AG04450 (cell line): Measurements from ENCODE around the gene CYP3A7. TPM values are rescaled to one million over a fixed set of nuclear protein-coding genes. Genes with fewer than 3 reads are reported as not detected.
A peak's percentile ranks its signal among the peaks of the same experiment; 100 is the strongest.
"Not testable (repeated sequence)": the region's sequence is repeated elsewhere in the genome, so short reads cannot be mapped to it uniquely, and the experiment has no call there.

ENCODE experiments used
- CTCF ChIA-PET: fragments of 300-600, 350-600 bp; formaldehyde crosslinking; extraction: SDS; loops from one replicate; lab custom pipeline; 2022; ENCODE audit warnings: antibody characterized with exemption, inconsistent platforms; lab: Charles Lee
- POLR2A ChIA-PET: fragments of 350-600 bp; formaldehyde crosslinking; extraction: SDS; loops from one replicate; lab custom pipeline; 2021; ENCODE audit warnings: antibody characterized with exemption, inconsistent platforms; lab: Yijun Ruan, JAX
- DNase-seq: peaks from one replicate; pipeline ENCODE4 v3.0.0-alpha.2; 2011; ENCODE audit warnings: low read depth, low spot score
- H3K27ac ChIP-seq: one replicate; pipeline ENCODE4 v1.5.1; 2012; ENCODE audit warnings: low read depth, low read length, control low read depth
- H3K27me3 ChIP-seq: one replicate; pipeline ENCODE4 v1.6.0; 2012; ENCODE audit warnings: low read length; ENCODE audit not compliant: control insufficient read depth, insufficient read depth
- H3K4me3 ChIP-seq: 2 replicates; pipeline ENCODE4 v1.5.1; 2011; ENCODE audit warnings: mild to moderate bottlenecking, low read depth, low read length, control low read depth
- H3K9me3 ChIP-seq: 2 replicates; pipeline ENCODE4 v1.5.1; 2012; ENCODE audit warnings: low read length; ENCODE audit not compliant: control insufficient read depth, insufficient read depth
- polyA plus RNA-seq: library from polyadenylated mRNA; depleted of rRNA; stranded (reverse); fragments of >200 nt; gene quantifications from 2 replicates; pipeline ENCODE4 v1.2.3, GENCODE V29; 2011
- TF ChIP-seq, protein P1 (sequence below): IDR thresholded peaks from 2 replicates; pipeline ENCODE4 v1.5.1; 2011; ENCODE audit warnings: low read depth, low read length, control low read depth, inconsistent platforms

CYP3A7 gene
- polyA plus RNA-seq, 1 experiment, result 0.17 TPM

- TF ChIP-seq, protein P1, sequence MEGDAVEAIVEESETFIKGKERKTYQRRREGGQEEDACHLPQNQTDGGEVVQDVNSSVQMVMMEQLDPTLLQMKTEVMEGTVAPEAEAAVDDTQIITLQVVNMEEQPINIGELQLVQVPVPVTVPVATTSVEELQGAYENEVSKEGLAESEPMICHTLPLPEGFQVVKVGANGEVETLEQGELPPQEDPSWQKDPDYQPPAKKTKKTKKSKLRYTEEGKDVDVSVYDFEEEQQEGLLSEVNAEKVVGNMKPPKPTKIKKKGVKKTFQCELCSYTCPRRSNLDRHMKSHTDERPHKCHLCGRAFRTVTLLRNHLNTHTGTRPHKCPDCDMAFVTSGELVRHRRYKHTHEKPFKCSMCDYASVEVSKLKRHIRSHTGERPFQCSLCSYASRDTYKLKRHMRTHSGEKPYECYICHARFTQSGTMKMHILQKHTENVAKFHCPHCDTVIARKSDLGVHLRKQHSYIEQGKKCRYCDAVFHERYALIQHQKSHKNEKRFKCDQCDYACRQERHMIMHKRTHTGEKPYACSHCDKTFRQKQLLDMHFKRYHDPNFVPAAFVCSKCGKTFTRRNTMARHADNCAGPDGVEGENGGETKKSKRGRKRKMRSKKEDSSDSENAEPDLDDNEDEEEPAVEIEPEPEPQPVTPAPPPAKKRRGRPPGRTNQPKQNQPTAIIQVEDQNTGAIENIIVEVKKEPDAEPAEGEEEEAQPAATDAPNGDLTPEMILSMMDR, result no peak
- no peak for DNase-seq
- Histone ChIP-seq H3K4me3 (no peak overlapping the region), H3K27me3 (peaks cover 2% of the 10 kb centered on the region), H3K9me3 (no peaks in the 10 kb centered on the region), H3K27ac (no peak overlapping the region)
- CTCF ChIA-PET, result no interaction called here
- POLR2A ChIA-PET, result no interaction called here
Measured at GRCh38 chr7:99766484-99767099, 31.6 kb upstream of the CYP3A7 start.

- no peaks in the 10 kb centered on the region for H3K9me3 ChIP-seq
- POLR2A ChIA-PET, result no interaction called here
- H3K27me3 ChIP-seq, result peaks cover 2% of the 10 kb centered on the region
- no peak overlapping the region for H3K4me3 ChIP-seq
- TF ChIP-seq, protein P1, result no peak
- H3K27ac ChIP-seq, result no peak overlapping the region
- CTCF ChIA-PET, result no interaction called here
- no peak for DNase-seq
Measured at GRCh38 chr7:99764478-99764877, 29.5 kb upstream of the CYP3A7 start.

DNA sequence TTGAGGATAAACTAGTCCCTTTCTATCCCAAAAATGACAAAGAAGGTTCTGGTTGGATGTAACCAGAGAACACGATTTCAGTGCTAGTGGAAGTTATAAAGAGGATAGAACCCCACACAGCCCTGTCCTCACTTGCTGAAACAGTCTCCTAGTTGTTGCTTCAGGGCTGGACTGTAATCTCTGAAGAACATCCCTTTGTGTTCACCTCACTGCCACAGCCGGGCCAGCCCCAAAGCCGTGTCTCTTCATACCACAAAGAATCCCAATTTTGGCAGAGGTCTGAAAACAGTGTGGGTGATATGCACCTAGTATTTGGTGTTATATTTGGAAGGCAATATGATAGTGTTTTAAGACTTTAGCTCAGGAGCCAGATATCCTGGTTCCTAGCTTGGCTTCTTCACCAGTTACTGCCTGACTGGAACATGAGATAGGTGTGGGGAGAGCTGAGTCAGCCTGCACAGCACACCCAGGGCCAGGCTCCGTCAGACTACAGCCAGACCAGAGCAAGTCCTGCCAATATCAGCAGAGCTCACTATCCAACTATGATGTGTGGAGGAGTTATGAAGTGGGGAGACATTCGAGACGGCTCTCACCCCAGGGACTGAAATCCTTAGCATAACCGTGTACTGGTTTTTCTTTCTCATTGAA is 27.8 kb upstream of the CYP3A7 start:
- Histone ChIP-seq H3K27me3 (peaks cover 2% of the 10 kb centered on the region), H3K27ac (no peak overlapping the region), H3K4me3 (no peak overlapping the region), H3K9me3 (no peaks in the 10 kb centered on the region)
- ChIA-PET CTCF (interaction anchor here (0.7 kb wide), 1 partner anchor 227 kb away, joined by 3 read pairs; no protein-coding TSS in a partner anchor), POLR2A (no interaction called here)
- peak; percentile 7 for DNase-seq
- TF ChIP-seq, protein P1, result no peak

DNA sequence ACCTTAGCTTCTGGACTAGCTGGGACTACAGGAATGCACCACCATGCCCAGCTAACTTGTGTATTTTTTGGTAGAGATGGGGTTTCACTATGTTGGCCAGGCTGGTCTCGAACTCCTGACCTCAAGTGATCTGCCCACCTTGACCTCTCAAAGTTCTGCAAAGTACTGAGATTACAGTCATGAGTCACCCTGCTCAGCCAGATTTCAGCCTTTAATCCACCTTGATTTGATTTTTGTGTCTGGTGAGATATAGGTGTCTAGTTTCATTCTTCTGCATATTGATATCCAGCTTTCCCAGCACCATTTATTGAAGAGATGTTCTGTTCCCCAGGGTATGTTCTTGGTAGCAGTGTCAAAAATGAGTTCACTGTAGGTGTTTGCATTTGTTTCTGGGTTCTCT is 20.1 kb upstream of the CYP3A7 start:
- TF ChIP-seq, protein P1, result no peak
- CTCF ChIA-PET, result no interaction called here
- peaks cover 4% of the 10 kb centered on the region for H3K27me3 ChIP-seq
- H3K27ac ChIP-seq, result no peak overlapping the region
- no peaks in the 10 kb centered on the region for H3K9me3 ChIP-seq
- DNase-seq, result no peak
- H3K4me3 ChIP-seq, result no peak overlapping the region
- POLR2A ChIA-PET, result no interaction called here

DNA sequence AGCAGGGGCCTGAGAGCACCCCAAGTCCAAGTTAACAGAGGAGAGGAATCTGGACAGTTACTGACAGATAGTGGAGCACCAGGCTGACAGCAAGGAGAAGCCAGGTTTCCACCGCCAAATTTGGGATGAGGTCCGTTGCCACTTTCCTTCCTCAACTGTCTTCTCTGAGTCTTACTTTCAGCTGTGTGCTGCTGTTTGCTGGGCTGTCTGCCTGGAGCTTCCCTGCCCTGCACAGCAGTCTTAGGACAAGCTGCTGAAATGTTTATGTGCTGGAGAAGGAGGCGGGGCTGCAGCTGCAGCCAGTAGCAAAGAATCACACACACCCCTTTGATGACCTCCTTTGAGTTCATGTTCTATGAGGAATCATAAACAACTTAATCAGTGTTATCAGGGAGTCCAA is 17.4 kb upstream of the CYP3A7 start:
- Histone ChIP-seq H3K27me3 (peaks cover 9% of the 10 kb centered on the region), H3K27ac (no peak overlapping the region), H3K9me3 (no peaks in the 10 kb centered on the region), H3K4me3 (no peak overlapping the region)
- no peak for DNase-seq
- TF ChIP-seq, protein P1, result no peak
- ChIA-PET CTCF (no interaction called here), POLR2A (interaction anchor here (0.5 kb wide), 1 partner anchor 252 kb away, joined by 3 read pairs; no protein-coding TSS in a partner anchor)

GRCh38 chr7:99751322-99752052 is 16.5 kb upstream of the CYP3A7 start:
- DNase-seq, H3K27me3 ChIP-seq, H3K27ac ChIP-seq, H3K9me3 ChIP-seq, POLR2A ChIA-PET, H3K4me3 ChIP-seq, CTCF ChIA-PET: not testable (repeated sequence)
